Right lobe of liver (tissue), 6 donors: ENCODE data around the gene ACOT8. TPM values are rescaled to one million over a fixed set of nuclear protein-coding genes. Genes with fewer than 3 reads are reported as not detected.
A peak's percentile ranks its signal among the peaks of the same experiment; 100 is the strongest.
"Not testable (repeated sequence)": the region's sequence is repeated elsewhere in the genome, so short reads cannot be mapped to it uniquely, and the experiment has no call there.

Experiments used
- ATAC-seq, 4 donors: fragments of 200-7000 bp; cut with Tn5 transposase; one replicate each; pipeline ENCODE4 v1.9.1; 2020; ENCODE audit warnings: mild to moderate bottlenecking in 4 of 4, moderate library complexity in 4 of 4
- DNase-seq, 3 donors: peaks; one replicate each; pipeline ENCODE4 v3.0.0-alpha.2; 2020
- H3K27ac ChIP-seq, 3 donors: fragments of 200-600 bp; one replicate each; pipeline ENCODE4 v1.8.0; 2022
- H3K27me3 ChIP-seq, 2 donors: fragments of 200-600 bp; one replicate each; pipeline ENCODE4 v1.8.0; 2022
- H3K36me3 ChIP-seq, 4 donors: fragments of 200-600 bp; sonication (generic) in 1 of 4; one replicate each; pipeline versions ENCODE4 v1.5.1 to v1.8.0; 2017 to 2022; ENCODE audit warnings: control low read depth in 1 of 4
- H3K4me1 ChIP-seq, 4 donors: fragments of 200-600 bp; sonication (generic) in 1 of 4; one replicate each; pipeline versions ENCODE4 v1.5.1 to v1.8.0; 2017 to 2022; ENCODE audit warnings: control low read depth in 1 of 4
- H3K4me3 ChIP-seq, 3 donors: fragments of 200-600 bp; one replicate each; pipeline ENCODE4 v1.8.0; 2022
- H3K9me3 ChIP-seq, 4 donors: fragments of 200-600 bp; sonication (generic) in 1 of 4; one replicate each; pipeline versions ENCODE4 v1.5.1 to v1.8.0; 2017 to 2022; ENCODE audit warnings: control low read depth in 1 of 4
- CTCF ChIP-seq, 4 donors: fragments of 200-600 bp in 3 of 4; fragments of 450-650 bp in 1 of 4; IDR thresholded peaks; one replicate each; pipeline versions ENCODE4 v1.5.1 to v1.8.0; 2016 to 2022; ENCODE audit warnings: antibody characterized with exemption in 4 of 4, mild to moderate bottlenecking in 2 of 4
- POLR2A ChIP-seq: fragments of 450-650 bp; IDR thresholded peaks from one replicate; pipeline ENCODE4 v1.6.1; 2017; ENCODE audit warnings: antibody characterized with exemption, mild to moderate bottlenecking
- WGBS: methylation state at CpG from one replicate; pipeline ENCODE4 v1.1.6; 2018; ENCODE audit warnings: low coverage, low lambda C conversion rate; ENCODE audit not compliant: insufficient coverage; ENCODE audit errors: missing lambda C conversion rate; 5-methylcytosine and 5-hydroxymethylcytosine counted together
- intact Hi-C, 2 donors: fragments of 100-400 bp; cut with DNase I; formaldehyde crosslinking; loops; one replicate each; pipeline versions ENCODE4 v1.11.2 to v1.14.1; 2022
- long read RNA-seq: library from polyadenylated mRNA; unstranded; transcript quantifications from one replicate; pipeline ENCODE4 v2.0.0, GENCODE V29; 2019
- total RNA-seq, 6 experiments: library from RNA; depleted of rRNA in 2 of 6; stranded (reverse); fragments of >200 nt in 2 of 6; fragmentation: NEBNext Ultra II Directional in 3 of 6; extraction: Animal tissue kit (Norgen Biotek cat#: 25700) in 3 of 6; gene quantifications; one replicate each; pipeline versions ENCODE4 v1.1.0 to v1.2.4, GENCODE V29; 2016 to 2023
- donor health status: DM: no; HTN: yes; CAD: no.
- donor health status: DM: no; HTN: no; CAD: no.
- donor health status: DM: no; HTN: no; CAD: no.
- donor health status: DM: no; HTN: yes; CAD: no.
- donor health status: DM: no; HTN: yes; CAD: no.

Gene ACOT8
- total RNA-seq: 10 to 100 TPM; 13.9 to 32.1 (median 19.4) TPM
- long read RNA-seq, transcript ACOT8-201 (6 exons, 1,168 nt): major isoform, 5 of 8 reads
- long read RNA-seq, partial matches to known transcripts: 2 of 8 reads
- long read RNA-seq, other reads (novel, unspliced or antisense): 1 of 8 reads

- Histone ChIP-seq H3K4me1 (peaks cover 0 to 21% (median 8%) of the 10 kb centered on the region in 4 donors), H3K27ac (peak within 1 kb of the TSS; percentile 64 to 86 (median 69)), H3K9me3 (no peaks in the 10 kb centered on the region), H3K36me3 (no peaks in the 10 kb centered on the region), H3K27me3 (no peaks in the 10 kb centered on the region), H3K4me3 (peak within 1 kb of the TSS; percentile 92 to 93 (median 93))
- peak; percentile 98 to 100 (median 99) for ATAC-seq
- intact Hi-C loops: no loop called here
- peak; percentile 97 for TF ChIP-seq POLR2A
- no peak for TF ChIP-seq CTCF (IDR thresholded peaks at IDR 0.05)
- DNase-seq: peak; percentile 86 to 99 (median 91)
- WGBS: 0% methylated on average over 14 of the region's 36 CpGs
Measured at GRCh38 chr20:45857114-45857881, at the start of gene ACOT8, which contains the start of gene ZSWIM3. TSS of gene ACOT8 (minus strand) at chr20:45857392. CDS start at chr20:45857315, 77 bp downstream. TSS of gene ZSWIM3 (plus strand) at chr20:45857614. CDS start at chr20:45857826, 212 bp downstream.

GRCh38 chr20:45905505-45906079 is 48.4 kb upstream of the ACOT8 start:
- DNase-seq (no peak), ATAC-seq (peak in 1 of 4 donors; percentile 52)
- Histone ChIP-seq H3K36me3 (no peaks in the 10 kb centered on the region), H3K4me1 (no peaks in the 10 kb centered on the region), H3K27ac (no peak overlapping the region), H3K4me3 (no peak overlapping the region), H3K9me3 (no peaks in the 10 kb centered on the region), H3K27me3 (no peaks in the 10 kb centered on the region)
- TF ChIP-seq CTCF (IDR thresholded peaks at IDR 0.05) (no peak), POLR2A (no peak)
- intact Hi-C loops: no loop called here
- 84% methylated on average over 7 of the region's 8 CpGs for WGBS

GRCh38 chr20:45904583-45905504 is 47.7 kb upstream of the ACOT8 start:
- Histone ChIP-seq H3K36me3 (no peaks in the 10 kb centered on the region), H3K27ac (no peak overlapping the region), H3K9me3 (no peaks in the 10 kb centered on the region), H3K4me3 (no peak overlapping the region), H3K4me1 (no peaks in the 10 kb centered on the region), H3K27me3 (no peaks in the 10 kb centered on the region)
- intact Hi-C loops: no loop called here
- ATAC-seq (peak in 1 of 4 donors; percentile 28), DNase-seq (no peak)
- TF ChIP-seq CTCF (IDR thresholded peaks at IDR 0.05) (no peak), POLR2A (no peak)
- WGBS: 74% methylated on average over 6 of the region's 16 CpGs

- DNase-seq: no peak
- intact Hi-C loops: no loop called here
- Histone ChIP-seq H3K27ac (no peak overlapping the region), H3K4me3 (no peak overlapping the region), H3K27me3 (no peaks in the 10 kb centered on the region), H3K4me1 (no peaks in the 10 kb centered on the region), H3K9me3 (no peaks in the 10 kb centered on the region), H3K36me3 (peaks cover 0 to 4% (median 1%) of the 10 kb centered on the region in 4 donors)
- 80% methylated on average over 2 of the region's 14 CpGs for WGBS
- peak in 1 of 4 donors; percentile 17 for ATAC-seq
- TF ChIP-seq POLR2A (no peak), CTCF (IDR thresholded peaks at IDR 0.05) (no peak)
Measured at GRCh38 chr20:45902199-45902701, 45.1 kb upstream of the ACOT8 start.

- H3K27ac ChIP-seq, H3K27me3 ChIP-seq, DNase-seq, H3K4me1 ChIP-seq, ATAC-seq, H3K9me3 ChIP-seq, intact Hi-C loops, H3K4me3 ChIP-seq: not testable (repeated sequence)
- WGBS: 39% methylated on average over 3 of the region's 6 CpGs
- H3K36me3 ChIP-seq: peaks cover 0 to 13% (median 8%) of the 10 kb centered on the region in 4 donors
Measured at GRCh38 chr20:45901332-45901731, 44.1 kb upstream of the ACOT8 start.
